ENCODE data around the gene SMCO3.

- no peak for TF ChIP-seq ISL1 (CRISPR knock-in tag; IDR thresholded peaks at IDR 0.05)
- TF ChIP-seq RARB (CRISPR knock-in tag; IDR thresholded peaks at IDR 0.05), result no peak
- no peak for TF ChIP-seq BACH2 (CRISPR knock-in tag; IDR thresholded peaks at IDR 0.05; ENCODE audit: borderline replicate concordance)
Measured at GRCh38 chr12:14824012-14824634, 10.1 kb upstream of the SMCO3 start.
